Type B pancreatic cell (in vitro differentiated cells): ENCODE results near the gene FAM110C. TPM values are rescaled to one million over a fixed set of nuclear protein-coding genes. Genes with fewer than 3 reads are reported as not detected.

Experiments
- DNase-seq: peaks from one replicate; pipeline ENCODE4 v3.0.0; 2021; ENCODE audit warnings: mixed read lengths; ENCODE audit not compliant: unreplicated experiment; ENCODE audit errors: extremely low spot score
- H3K27ac Mint-ChIP-seq: 2 replicates; pipeline ENCODE4 v1.8.0; 2021; ENCODE audit warnings: mild to moderate bottlenecking, mixed read lengths
- H3K27me3 Mint-ChIP-seq: 2 replicates; pipeline ENCODE4 v1.8.0; 2021; ENCODE audit warnings: mixed read lengths
- H3K36me3 Mint-ChIP-seq: 2 replicates; pipeline ENCODE4 v1.8.0; 2021; ENCODE audit warnings: mixed read lengths
- H3K4me1 Mint-ChIP-seq: one replicate; pipeline ENCODE4 v1.8.0; 2021; ENCODE audit warnings: mixed read lengths; ENCODE audit not compliant: unreplicated experiment
- H3K4me3 Mint-ChIP-seq: 2 replicates; pipeline ENCODE4 v1.8.0; 2021; ENCODE audit warnings: mild to moderate bottlenecking, mixed read lengths
- H3K9me3 Mint-ChIP-seq: 2 replicates; pipeline ENCODE4 v1.8.0; 2021; ENCODE audit warnings: mixed read lengths
- total RNA-seq: library from RNA; stranded (reverse); gene quantifications from 2 replicates; pipeline ENCODE4 v1.2.1, GENCODE V29; 2021; ENCODE audit warnings: low replicate concordance
- TF ChIP-seq, protein P1 (sequence below): fragments of 200-600 bp; sonication (generic); conservative IDR thresholded peaks from 2 replicates; pipeline ENCODE4 v1.5.0; 2021; ENCODE audit warnings: antibody characterized with exemption, mild to moderate bottlenecking

The FAM110C gene
- total RNA-seq, 1 donor from 2014 or later, result 2.3 TPM

GRCh38 chr2:47346-47725 lies 1.0 kb upstream of the FAM110C start:
- Mint-ChIP-seq H3K4me3 (peak overlapping the region; percentile 90), H3K4me1 (peaks cover 9% of the 10 kb centered on the region), H3K27me3 (peaks cover 77% of the 10 kb centered on the region), H3K36me3 (no peaks in the 10 kb centered on the region), H3K9me3 (peaks cover 6% of the 10 kb centered on the region), H3K27ac (peak overlapping the region; percentile 86)
- no peak for DNase-seq
- TF ChIP-seq, protein P1, sequence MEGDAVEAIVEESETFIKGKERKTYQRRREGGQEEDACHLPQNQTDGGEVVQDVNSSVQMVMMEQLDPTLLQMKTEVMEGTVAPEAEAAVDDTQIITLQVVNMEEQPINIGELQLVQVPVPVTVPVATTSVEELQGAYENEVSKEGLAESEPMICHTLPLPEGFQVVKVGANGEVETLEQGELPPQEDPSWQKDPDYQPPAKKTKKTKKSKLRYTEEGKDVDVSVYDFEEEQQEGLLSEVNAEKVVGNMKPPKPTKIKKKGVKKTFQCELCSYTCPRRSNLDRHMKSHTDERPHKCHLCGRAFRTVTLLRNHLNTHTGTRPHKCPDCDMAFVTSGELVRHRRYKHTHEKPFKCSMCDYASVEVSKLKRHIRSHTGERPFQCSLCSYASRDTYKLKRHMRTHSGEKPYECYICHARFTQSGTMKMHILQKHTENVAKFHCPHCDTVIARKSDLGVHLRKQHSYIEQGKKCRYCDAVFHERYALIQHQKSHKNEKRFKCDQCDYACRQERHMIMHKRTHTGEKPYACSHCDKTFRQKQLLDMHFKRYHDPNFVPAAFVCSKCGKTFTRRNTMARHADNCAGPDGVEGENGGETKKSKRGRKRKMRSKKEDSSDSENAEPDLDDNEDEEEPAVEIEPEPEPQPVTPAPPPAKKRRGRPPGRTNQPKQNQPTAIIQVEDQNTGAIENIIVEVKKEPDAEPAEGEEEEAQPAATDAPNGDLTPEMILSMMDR, result no peak

GRCh38 chr2:46131-46470 lies 204 bp downstream of the FAM110C start:
- H3K4me3 Mint-ChIP-seq, result no peak overlapping the region
- no peak overlapping the region for H3K27ac Mint-ChIP-seq
- H3K36me3 Mint-ChIP-seq, result no peaks in the 10 kb centered on the region
- H3K4me1 Mint-ChIP-seq, result peaks cover 9% of the 10 kb centered on the region
- TF ChIP-seq, protein P1, result no peak
- H3K27me3 Mint-ChIP-seq, result peaks cover 74% of the 10 kb centered on the region
- H3K9me3 Mint-ChIP-seq, result peaks cover 6% of the 10 kb centered on the region
- no peak for DNase-seq

- no peaks in the 10 kb centered on the region for H3K36me3 Mint-ChIP-seq
- no peak overlapping the region for H3K27ac Mint-ChIP-seq
- H3K4me1 Mint-ChIP-seq, result peaks cover 9% of the 10 kb centered on the region
- DNase-seq, result no peak
- TF ChIP-seq, protein P1, result no peak
- peaks cover 73% of the 10 kb centered on the region for H3K27me3 Mint-ChIP-seq
- H3K4me3 Mint-ChIP-seq, result peak overlapping the region; percentile 83
- peaks cover 6% of the 10 kb centered on the region for H3K9me3 Mint-ChIP-seq
Measured at GRCh38 chr2:45342-46130, 769 bp downstream of the FAM110C start.

DNA sequence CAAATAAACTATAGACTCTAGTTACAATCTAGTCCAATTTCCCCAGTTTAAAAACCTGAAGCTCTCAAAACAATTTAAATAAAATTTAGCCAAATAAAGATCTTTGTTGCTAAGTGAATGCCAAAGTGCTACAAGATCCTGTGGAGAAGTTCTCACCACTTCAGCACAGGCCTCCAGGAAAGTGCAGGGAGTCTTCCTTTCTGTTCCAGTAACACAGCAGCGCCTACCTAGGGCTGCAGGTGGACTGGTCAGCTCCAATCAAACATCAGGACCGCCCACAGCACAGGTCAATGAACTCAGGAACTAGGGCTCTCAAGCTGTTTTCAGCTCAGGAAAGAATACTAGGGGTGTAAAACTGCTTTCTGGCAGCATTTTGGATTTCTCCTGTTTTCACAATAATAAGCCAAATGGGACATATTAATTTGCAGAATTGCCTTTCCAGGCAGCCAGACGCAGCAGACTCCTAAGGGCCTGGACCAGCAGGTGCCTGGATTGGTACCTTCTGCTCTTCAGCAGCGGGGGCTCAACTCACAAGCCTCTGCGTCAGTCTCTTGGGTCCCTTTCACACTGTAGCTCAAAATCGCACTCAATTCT lies 1.5 kb downstream of the FAM110C start:
- peak overlapping the region; percentile 64 for H3K27ac Mint-ChIP-seq
- peaks cover 6% of the 10 kb centered on the region for H3K9me3 Mint-ChIP-seq
- H3K27me3 Mint-ChIP-seq, result peaks cover 71% of the 10 kb centered on the region
- H3K4me1 Mint-ChIP-seq, result peaks cover 9% of the 10 kb centered on the region
- TF ChIP-seq, protein P1, result no peak
- no peak for DNase-seq
- H3K36me3 Mint-ChIP-seq, result no peaks in the 10 kb centered on the region
- peak overlapping the region; percentile 83 for H3K4me3 Mint-ChIP-seq

DNA sequence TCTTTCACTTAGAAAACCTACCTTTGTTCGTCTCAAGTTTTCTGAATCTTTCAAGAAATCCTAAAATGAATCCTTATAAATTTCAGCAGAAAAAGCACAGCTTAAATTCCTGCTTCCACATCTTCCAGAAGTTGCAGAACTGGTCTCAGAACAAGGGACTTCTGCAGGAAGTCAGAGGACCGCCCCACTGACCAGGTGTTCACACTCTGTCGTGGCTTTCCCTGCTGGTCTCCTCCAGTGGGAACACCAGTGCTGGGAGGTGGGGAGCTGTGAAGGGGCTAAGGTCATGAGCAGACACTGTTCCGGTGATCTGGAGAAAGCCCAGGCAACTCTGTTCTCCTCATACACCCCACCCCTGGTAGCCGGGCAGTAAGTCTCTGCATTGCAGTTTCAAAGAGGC lies 3.5 kb downstream of the FAM110C start:
- H3K9me3 Mint-ChIP-seq, result peaks cover 6% of the 10 kb centered on the region
- TF ChIP-seq, protein P1, result no peak
- no peak overlapping the region for H3K27ac Mint-ChIP-seq
- H3K4me3 Mint-ChIP-seq, result no peak overlapping the region
- H3K4me1 Mint-ChIP-seq, result peaks cover 9% of the 10 kb centered on the region
- H3K27me3 Mint-ChIP-seq, result peaks cover 57% of the 10 kb centered on the region
- H3K36me3 Mint-ChIP-seq, result no peaks in the 10 kb centered on the region
- DNase-seq, result no peak
